GM19239 (cell line): Measurements from ENCODE around the gene RSPH1.

Experiments used
- DNase-seq: peaks from one replicate; pipeline ENCODE4 v3.0.0; 2011; ENCODE audit warnings: low spot score; ENCODE audit not compliant: insufficient read length
- FAIRE-seq: peaks from 2 replicates; lab custom pipeline; 2011; peaks lifted over from hg19 to GRCh38; lab: Jason Lieb, UNC

Gene RSPH1

DNA sequence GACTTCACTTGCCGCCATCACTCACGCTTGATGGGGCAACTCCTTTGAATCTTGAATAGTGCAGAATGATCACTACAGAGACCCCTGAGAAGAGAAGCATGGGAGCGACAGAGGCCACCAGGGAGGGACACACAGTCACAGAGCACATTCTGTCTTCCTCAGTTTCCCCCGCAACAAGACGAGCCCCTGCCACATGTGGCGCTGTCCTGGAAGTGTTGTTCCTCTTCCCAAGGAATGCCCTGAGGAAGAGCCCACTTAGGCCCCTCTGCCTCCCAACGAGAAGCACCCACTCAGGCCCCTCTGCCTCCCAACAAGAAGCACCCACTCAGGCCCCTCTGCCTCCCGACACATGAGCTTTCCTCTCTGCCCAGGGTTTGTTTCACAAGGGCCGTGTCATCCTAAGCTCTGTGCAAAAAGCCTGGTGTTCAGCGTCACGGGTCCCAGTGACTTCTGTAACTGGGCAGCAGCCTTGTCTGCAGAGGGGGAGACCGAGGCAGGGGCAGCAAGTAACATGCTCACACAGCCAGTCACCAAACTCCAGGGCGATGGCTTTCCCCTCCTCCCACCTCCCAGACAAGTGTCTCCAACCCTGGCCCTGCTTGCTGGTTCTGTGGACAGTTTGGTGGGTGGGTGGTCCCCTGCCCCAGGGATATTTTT lies 37.4 kb upstream of the RSPH1 start:
- no peak for DNase-seq
- no peak for FAIRE-seq

DNA sequence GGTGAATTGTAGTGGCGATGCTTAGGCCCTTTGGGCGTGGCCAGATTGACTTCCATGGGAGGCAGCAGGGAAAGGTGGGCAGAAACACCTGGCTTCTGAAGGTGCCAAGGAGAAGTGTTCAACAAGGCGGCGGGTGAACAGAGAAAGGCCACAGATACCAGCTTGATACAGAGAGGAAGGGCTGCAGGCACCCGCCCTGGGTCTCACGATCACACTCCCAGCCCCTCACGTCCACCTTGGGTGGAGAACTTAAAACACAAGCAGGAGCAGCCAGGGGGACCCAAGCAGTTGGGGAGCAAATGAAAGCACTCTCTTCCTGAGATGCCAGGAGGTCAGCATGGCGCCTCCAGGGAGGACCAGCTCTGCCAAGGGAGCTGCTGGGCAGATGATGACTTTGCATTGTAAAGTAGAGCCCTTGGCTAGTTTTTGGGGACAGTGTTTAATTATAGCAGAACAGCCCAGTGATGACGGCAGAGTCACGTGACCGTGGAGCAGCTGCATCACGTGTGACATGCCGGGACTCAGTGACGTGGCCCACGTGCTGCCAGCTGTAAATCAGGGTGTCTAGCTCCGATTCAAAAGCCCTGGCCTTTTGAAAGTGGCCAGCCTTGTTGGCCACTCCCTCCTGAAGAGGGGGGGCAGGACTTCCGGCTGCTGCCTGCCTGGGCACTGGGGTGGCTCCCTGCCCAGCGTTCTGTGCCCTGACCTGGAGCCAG lies 36.6 kb upstream of the RSPH1 start:
- no peak for FAIRE-seq
- DNase-seq, result no peak

- FAIRE-seq (no peak), DNase-seq (no peak)
Observed at GRCh38 chr21:42531771-42532170, 35.7 kb upstream of the RSPH1 start.

DNA sequence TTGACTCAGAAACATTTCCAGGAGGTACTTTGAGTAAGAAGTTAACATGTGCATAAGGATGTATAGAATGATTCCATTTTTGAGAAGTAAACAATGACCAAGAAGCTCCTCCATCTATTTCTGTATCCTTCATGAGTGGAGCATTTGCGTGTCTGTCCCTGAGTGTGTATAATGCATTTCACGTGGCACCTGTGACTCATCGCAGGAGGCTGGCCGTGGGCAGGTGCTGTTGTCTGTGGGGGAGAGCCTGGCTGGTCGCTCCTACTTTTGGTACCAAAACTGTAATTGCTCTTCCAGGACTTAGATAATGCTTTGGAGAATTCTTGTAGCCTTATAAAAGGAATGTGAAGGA lies 34.1 kb upstream of the RSPH1 start:
- no peak for DNase-seq
- FAIRE-seq, result no peak

- DNase-seq (no peak), FAIRE-seq (peak; percentile 96)
Observed at GRCh38 chr21:42527489-42528158, 31.6 kb upstream of the RSPH1 start.

GRCh38 chr21:42527127-42527488 lies 31.1 kb upstream of the RSPH1 start:
- no peak for FAIRE-seq

DNA sequence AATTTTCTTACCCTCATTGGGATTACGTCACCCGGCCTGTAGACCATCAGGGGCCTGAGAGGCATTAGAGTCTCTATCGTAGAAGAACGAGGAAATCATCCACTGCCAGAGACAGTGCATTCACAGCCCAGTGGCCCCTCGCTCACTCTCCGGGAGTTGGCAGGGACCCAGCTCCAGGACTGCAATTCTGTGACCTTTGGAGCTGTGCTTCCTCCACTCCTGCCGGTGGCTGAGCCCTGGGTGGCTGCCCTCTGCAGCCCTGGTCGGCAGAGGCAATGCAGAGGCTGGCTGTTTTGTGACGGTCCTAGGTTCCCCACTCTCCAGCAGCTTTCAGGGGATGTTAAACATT lies 30.3 kb upstream of the RSPH1 start:
- DNase-seq (no peak), FAIRE-seq (no peak)

More at GRCh38 chr21:42527127-42527488, 31.1 kb upstream of the RSPH1 start:
- DNase-seq, result no peak

DNA sequence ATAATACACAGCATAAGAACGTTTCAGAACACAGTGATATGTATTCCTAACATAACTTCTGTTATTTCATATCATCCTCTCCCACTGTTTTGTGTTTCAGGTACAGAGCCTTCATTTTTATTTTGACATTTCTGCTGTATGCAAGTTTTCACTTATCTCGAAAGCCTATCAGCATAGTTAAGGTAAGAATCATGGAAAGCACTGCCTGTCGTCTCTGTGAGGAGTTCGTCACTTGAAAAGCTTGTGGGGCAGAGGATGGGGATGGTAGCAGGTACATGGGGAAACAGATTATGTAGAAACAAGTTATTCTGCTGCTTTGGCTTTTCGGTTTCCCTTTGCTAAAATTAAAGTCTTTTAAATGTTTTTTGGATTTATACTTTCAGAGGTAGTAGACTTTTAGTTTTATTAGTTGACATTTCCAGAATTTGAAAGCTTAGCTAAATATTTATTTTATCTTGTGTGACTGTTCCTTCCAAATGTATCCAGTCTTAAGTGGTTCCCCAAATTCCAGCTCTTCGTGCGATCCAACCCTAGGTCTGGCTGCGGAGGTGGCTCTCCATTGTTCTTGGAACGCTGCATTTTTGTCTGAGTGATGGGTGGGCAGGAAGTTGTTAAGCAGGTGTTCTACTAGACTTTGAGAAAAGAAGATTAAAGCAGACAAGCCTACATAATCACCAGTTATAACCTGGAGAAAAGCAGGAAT lies 29.8 kb upstream of the RSPH1 start:
- DNase-seq (no peak), FAIRE-seq (no peak)

DNA sequence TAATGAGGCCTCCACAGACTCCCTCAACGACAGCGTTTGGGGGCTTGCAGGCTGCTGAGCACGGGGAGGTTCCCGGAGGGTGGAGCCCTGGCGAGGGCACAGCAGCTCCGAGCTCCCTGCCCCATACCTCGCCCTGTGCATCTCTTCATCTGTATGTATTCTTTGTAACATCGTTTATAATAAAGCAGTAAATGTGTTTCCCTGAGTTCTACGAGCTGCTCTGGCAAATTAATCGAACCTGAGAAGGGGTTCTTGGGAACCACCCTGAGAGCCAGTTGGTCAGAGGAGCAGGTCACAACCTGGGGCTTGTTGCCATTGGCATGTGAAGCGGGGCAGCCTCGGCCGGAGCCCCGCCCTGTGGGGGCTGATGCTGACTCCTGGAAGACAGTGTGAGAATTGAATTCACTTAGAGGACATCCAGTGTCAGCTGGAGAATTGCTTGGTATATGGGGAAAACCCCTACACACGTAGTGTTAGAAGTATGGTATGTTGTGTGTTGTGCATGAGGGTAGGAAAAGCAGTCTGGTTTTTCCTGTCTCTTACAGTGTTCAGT lies 29.1 kb upstream of the RSPH1 start:
- no peak for DNase-seq

DNA sequence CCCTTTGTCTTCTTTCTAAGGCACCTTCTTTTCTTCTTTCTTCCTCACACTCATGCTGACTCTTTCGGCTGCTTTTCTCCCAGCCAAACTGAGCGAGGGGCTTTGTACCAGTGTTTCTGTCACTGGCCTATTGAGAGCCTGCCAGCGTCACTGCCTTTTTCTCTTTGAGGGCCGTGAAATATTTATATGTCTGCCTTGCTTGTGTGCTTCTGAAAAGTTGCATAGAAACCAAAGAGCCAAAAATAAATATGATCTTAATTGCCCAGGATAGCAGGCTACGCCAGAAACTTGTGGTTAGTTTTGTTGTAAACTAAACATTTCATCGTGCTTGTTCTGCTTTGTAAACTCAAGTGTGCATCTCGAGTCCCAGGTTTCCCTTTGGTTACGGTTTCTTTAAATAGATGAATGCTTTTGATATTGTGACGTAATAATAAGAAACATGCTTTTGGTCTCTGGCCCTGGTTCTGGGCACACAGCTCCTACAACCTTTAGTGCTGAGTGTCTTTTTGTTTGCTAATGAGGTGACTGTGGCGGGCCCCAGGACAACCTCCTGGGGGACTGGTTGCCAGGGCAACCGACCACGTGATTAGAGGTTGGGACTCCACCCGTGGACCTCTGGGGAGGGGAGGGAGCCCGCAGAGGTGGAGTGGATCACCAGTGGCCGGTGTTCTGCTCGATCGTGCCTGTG lies 28.5 kb upstream of the RSPH1 start:
- peak; percentile 84 for FAIRE-seq
- no peak for DNase-seq

More for the DNA sequence above, 29.1 kb upstream of the RSPH1 start:
- no peak for FAIRE-seq

GRCh38 chr21:42523941-42524340 lies 27.9 kb upstream of the RSPH1 start:
- DNase-seq, result no peak
- FAIRE-seq, result no peak

DNA sequence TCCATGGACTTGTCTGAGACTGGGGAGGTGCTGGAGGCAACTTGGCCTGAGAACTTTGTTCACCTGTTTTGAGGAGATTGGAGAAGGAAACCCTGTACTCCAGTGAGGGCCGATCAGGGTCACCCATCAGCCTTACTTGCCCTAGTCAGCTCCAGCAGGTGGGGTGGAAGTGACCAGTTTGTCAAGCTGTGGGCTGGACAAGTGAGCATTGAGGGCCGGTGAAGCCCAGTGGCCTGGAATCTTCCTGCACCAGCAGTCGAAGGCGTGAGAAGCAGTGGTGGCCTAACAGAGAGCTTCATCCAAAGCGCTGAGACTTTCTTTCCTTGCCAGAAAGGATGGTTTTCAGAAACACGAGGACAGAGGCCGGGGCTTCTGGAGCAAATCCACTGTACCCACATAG lies 27.2 kb upstream of the RSPH1 start:
- DNase-seq, result no peak
- no peak for FAIRE-seq

DNA sequence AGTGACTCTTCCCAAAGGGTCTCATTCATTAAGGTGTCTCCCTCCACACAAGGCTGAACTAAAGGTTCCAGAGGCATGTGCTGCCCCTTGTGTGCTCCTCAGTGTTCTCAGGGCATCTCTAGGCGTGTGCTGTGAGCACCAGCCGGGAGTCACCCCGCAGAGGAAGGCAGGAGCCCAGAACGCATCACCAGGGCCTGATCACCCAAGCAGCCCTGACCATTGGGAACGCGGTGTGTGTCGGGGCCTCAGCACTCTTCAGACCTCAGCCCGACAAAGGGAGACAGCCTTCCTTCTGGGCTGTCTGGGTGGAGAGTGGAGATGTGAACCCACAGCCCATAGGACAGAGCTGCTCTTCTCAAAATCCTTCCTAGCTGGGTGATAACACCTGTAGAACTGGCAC lies 26.7 kb upstream of the RSPH1 start:
- no peak for FAIRE-seq

DNA sequence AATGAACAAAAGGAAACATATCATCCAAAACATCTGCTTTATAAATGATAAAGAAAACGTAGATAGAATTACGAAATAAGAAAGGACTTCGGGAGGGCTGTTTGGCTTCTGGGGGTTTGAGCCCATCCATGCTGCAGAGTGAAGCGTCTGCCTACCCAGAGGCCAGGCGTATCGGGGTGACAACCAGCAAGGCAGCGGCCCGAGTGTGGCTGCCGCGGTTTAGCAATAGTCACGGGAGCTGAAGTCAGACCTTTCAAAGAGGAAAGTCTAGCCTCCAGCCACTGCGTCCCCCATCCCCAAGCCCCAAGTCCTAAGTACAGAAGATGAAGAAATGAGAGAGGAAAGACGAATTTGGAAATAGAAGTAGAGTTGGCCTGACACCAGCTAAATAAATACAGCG lies 26.2 kb upstream of the RSPH1 start:
- no peak for DNase-seq
- no peak for FAIRE-seq

More for the DNA sequence above, 26.7 kb upstream of the RSPH1 start:
- DNase-seq, result no peak

- no peak for FAIRE-seq
Observed at GRCh38 chr21:42521805-42522204, 25.8 kb upstream of the RSPH1 start.

DNA sequence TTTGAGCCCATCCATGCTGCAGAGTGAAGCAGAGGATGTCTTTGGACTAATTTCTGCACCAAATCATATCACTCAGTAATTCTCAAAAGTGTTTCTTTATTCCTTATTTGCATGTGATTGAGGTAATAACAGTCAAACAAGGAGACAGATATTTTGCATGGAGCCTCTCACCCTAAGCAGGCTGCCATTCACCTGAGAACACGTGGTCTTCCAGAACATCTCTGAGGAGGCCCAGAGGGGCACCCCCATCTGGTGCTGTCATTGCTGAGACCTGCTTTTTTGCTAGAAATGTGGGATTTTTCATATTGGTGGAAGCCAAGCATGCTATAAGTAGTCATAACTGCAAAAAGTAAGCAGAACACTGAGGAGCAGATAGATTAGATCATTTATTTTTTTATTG lies 25.4 kb upstream of the RSPH1 start:
- no peak for FAIRE-seq

More at GRCh38 chr21:42521805-42522204, 25.8 kb upstream of the RSPH1 start:
- DNase-seq, result no peak

GRCh38 chr21:42520628-42521253 lies 24.7 kb upstream of the RSPH1 start:
- DNase-seq, result no peak
- FAIRE-seq, result no peak

More for the DNA sequence above, 25.4 kb upstream of the RSPH1 start:
- DNase-seq, result no peak

GRCh38 chr21:42518626-42519025 lies 22.6 kb upstream of the RSPH1 start:
- FAIRE-seq (no peak), DNase-seq (no peak)

GRCh38 chr21:42518215-42518614 lies 22.2 kb upstream of the RSPH1 start:
- no peak for DNase-seq

More at GRCh38 chr21:42518215-42518614, 22.2 kb upstream of the RSPH1 start:
- FAIRE-seq, result no peak
